GM19463 (cell line): Measurements from ENCODE around the gene TPO.
"Not testable (repeated sequence)": the region's sequence is repeated elsewhere in the genome, so short reads cannot be mapped to it uniquely, and the experiment has no call there.

Experiments
- ATAC-seq: cut with Tn5 transposase; IDR thresholded peaks from one replicate; pipeline ENCODE4 v1.9.1; 2021; ENCODE audit warnings: mild to moderate bottlenecking, moderate library complexity; ENCODE audit not compliant: unreplicated experiment

TPO gene

DNA sequence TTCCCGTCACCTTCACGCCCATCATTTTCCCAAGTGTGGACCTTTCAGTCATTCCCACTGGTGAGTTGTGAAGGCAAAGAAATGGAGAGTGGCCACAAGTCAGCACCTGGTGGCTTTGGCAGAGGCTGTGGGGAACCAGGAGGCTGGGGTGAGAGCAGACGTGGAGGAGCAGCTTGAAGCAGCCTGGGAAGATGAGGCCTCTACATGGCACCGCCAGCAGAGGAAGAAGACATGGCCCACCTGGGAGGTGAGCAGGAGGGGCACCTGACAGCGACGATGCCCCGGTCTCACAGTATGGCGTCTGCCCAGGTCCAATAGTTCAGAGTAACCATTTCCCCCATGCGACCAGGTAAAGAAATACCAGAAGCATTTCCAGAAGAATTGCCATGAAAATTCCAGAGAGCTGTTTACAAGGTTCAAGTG, 69.0 kb downstream of the TPO start:
- no peak for ATAC-seq

DNA sequence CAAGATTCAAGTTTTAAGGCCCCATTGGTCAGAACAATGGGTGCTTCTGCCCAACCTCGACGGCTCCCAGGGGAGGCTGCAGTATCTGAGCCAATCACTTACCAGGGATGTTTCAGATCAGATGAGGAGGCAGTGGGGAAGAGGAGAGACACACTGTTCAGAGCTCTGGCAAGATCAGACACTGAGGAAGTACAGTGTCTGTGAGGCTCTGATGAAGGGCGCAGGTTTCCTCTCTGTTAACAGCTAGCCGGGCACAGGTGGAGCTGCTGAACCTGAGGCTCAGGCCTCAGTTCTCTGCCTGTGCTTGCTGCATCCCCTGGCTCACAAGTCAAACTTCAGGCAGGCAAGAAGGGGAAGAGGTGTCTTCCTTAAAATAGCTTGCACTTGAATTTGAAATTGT, 69.7 kb downstream of the TPO start:
- ATAC-seq, result no peak

DNA sequence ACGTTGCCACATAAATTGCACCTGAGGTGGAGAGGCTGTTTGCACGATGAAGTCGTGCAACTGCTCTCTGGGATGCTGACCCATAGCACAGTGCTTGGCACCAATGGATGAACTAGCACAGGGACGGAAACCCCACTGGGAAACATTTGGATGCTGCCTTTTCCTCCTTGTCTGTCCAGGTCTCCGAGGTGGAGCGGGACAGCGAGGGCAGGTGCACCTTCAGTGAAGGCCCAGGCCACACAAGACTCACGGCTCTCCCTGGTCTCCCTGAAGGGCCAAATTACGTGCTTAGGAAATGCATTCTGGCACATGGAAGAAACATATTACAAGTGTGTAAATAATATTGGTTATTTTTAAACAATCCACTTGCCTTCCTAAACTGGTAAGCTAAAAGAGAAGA, 70.3 kb downstream of the TPO start:
- no peak for ATAC-seq

DNA sequence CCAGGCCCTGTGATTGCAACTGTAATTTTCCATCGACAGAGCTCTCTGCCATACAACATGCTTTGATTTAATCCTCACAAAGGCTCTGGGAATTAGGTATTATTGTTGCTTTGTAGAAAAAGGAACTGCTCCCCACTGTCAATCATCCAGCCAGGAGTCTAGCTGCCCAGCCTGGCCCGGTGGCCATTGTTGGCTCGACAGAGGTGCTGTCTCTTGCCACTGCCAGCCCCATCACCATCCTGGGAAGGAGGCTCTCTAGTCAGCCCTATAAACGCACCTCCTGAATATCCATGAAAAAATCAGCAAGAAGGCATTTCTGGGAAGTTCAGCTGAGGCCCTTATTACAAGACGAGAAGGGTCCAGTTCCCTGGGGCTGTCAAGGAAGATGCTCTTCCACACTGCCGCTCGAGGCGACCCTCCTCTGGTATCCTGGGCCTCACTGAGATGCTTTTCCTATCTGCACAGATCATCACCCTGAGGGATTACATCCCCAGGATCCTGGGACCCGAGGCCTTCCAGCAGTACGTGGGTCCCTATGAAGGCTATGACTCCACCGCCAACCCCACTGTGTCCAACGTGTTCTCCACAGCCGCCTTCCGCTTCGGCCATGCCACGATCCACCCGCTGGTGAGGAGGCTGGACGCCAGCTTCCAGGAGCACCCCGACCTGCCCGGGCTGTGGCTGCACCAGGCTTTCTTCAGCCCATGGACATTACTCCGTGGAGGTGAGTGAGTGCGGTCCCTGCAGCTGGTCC, 71.0 kb downstream of the TPO start:
- ATAC-seq, result no peak

DNA sequence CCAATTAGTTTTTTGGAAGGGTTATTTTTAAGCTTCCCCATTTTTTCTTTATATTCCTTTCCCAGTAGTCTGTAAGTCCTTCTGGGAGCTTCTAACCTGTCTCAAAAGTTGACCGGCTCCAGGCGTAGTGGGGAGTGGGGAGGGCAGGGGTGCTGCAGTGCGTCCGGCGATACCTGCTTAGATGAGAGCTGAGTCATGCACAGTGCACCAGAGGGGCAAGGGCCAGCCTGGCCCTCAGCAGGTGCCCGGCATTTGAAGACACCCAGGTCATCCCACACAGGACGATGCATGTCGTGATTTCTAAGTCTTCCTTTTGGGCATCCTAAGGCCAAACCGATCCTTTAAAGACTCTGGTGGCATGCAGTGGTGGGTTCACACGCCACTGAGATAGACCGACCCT, 73.4 kb downstream of the TPO start:
- ATAC-seq, result no peak

DNA sequence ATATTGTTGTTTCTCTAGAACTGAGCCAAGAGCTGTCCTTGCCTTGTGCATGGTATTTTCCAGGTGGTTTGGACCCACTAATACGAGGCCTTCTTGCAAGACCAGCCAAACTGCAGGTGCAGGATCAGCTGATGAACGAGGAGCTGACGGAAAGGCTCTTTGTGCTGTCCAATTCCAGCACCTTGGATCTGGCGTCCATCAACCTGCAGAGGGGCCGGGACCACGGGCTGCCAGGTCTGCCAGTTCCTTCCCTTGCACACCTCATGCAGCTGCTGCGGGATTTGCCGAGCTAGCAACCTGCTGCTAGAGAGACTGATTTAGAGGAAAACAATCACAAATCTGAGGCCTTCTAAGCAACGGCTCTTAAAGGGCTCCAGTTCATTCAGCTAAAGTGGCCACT, 74.5 kb downstream of the TPO start:
- no peak for ATAC-seq

DNA sequence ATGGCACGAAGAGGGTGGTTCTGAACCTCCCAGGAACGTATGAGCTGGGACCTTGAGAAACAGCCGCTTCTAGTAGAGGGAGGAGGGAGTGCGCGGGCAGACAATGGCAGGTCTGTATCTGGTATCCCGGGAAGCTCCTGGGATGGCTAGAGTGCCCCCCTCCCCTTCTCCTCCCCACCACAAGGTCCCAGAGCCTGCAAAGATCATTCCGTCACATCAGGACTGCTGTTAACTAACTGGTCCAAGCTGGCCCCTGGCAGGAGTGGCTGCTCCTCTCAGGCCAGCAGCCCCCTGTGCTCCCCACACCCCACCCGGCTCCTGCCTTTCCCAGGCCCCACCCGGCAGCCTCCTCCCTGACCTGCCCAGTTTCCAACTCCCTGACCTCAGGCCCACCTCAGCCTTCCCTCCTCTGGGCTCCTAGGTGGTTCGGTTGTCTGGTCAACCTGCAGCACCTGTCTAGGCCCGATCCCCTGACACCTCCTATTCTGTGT, 75.0 kb downstream of the TPO start:
- no peak for ATAC-seq

DNA sequence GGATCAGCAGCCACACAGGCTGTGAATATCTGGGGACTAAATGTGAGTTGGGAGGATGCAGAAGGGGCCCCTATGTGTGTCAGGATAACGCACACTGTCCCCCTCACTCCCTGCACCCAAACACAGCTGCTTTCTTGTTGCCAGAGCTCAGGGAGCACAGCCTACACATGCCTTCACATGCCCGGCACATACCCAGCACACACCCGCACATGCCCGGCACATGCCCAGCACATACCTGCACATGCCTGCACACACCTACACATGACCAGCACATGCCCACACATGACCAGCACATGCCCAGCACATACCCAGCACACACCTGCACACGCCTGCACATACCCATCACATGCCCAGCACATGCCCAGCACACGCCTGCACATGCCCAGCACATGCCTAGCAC, 75.6 kb downstream of the TPO start:
- no peak for ATAC-seq

DNA sequence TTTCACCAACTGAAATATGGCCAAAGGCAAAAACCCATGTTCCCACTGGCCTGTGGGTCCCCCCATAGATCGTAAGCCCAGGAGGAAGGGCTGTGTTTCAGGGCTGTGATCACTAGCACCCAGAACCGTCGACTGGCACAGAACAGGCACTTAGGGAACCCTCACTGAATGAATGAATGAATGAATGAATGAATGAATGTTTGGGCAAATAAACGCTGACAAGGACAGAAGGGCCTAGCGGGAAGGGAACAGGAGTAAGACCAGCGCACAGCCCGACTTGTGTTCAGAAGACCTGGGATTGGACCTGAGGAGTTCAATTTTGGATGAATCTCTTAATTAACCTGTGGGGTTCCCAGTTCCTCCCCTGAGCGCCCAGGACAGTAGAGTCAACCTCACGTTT, 76.2 kb downstream of the TPO start:
- no peak for ATAC-seq

DNA sequence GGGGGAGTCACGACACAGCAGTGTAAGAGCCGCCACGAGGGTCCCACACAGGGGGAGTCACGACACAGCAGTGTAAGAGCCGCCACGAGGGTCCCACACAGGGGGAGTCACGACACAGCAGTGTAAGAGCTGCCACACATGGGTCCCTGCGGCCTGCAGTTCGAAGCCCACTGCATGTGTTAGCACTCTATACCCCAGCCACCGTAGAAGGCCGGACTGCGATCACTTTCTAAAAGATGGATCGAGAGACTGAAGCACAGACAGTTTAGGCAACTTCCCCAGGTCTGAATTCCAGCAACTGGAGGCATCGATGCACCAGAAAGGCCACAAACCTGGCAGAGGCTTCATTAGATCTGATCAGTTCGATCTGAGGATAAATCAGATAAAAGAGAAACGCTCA, 77.1 kb downstream of the TPO start:
- not testable (repeated sequence) for ATAC-seq

DNA sequence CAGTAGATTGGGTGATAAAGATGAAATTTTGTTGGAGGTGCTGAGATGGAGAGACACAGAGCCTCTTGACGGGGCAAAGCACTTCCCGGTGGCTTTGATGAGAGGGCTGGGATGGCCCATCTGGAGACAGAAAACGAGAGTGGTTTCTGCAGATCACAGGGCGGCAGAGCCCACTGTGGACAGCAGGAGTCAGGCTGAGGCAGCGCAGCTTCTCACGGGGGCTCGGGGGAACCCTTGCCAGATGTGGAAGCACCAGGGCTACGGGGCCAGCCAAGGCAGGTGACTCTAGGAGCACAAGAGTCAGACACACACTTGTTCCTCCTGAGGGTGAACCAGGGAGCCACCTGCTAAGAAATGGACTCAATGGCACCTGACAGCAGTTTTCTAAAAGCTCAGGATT, 78.5 kb downstream of the TPO start:
- ATAC-seq, result no peak

DNA sequence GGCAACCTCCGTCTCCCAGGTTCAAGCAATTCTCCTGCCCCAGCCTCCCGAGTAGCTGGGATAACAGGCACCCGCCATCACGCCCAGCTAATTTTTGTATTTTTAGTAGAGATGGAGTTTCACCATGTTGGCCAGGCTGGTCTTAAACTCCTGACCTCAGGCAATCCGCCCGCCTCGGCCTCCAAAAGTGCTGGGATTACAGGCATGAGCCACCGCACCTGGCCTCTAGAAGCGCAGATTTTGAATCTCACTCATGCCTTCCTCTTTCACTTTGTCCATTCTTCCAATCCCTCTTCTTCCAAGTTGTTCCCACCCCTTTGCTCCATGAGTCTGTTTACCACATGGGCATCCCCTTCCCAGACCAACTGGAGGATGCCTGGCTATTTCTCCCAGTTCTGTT, 79.0 kb downstream of the TPO start:
- ATAC-seq, result not testable (repeated sequence)

DNA sequence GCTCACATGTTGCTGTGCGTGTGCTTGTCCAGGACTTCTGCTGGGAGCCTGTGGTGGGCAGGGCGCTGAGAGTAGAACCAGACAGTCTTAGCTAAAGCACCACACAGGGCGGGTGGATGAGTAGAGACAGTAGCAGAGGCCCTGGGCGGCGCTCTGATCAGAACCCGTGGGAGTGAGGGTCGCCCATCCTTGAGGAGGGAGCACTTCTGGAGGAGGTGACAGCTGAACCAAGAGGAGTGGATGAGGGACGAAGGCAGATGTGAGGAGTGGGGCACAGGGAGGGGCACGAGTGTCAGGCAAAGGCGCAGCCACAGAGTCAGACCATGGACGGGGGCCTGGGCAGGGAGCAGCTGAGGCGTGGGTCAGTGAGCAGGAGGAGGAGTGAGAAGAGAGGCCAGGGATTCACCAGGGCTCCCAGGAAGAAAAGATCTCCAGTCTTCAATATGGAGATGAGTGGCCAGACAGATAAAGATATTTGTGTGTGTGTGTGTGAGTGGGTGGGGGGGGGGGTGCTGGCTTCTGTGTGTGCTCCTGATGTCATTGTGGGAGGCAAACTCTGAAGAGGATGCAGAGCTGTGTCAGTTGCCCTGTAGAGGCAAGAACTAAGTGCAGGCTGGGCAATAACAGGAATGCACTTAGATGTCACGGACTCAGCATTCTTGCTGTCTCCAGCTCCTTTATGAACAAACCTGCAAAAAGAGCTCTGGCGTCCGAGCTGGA, 79.6 kb downstream of the TPO start:
- ATAC-seq, result no peak

DNA sequence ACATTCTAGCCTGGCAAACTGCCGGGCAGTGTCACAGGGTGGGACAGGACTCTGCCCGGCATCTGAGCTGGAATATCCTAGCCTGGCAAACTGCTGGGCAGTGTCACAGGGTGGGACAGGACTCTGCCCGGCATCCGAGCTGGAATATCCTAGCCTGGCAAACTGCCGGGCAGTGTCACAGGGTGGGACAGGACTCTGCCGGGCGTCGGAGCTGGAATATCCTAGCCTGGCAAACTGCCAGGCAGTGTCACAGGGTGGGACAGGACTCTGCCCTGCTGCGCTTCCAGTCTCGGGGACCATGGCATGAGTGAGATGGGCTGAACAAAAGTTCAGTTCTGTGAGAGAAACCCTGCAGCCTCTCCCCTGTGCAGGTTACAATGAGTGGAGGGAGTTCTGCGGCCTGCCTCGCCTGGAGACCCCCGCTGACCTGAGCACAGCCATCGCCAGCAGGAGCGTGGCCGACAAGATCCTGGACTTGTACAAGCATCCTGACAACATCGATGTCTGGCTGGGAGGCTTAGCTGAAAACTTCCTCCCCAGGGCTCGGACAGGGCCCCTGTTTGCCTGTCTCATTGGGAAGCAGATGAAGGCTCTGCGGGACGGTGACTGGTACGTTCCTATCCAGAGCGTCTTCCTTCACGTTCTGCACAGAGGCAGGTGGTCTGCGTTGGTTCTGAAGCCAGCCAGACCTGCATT, 80.3 kb downstream of the TPO start:
- no peak for ATAC-seq

DNA sequence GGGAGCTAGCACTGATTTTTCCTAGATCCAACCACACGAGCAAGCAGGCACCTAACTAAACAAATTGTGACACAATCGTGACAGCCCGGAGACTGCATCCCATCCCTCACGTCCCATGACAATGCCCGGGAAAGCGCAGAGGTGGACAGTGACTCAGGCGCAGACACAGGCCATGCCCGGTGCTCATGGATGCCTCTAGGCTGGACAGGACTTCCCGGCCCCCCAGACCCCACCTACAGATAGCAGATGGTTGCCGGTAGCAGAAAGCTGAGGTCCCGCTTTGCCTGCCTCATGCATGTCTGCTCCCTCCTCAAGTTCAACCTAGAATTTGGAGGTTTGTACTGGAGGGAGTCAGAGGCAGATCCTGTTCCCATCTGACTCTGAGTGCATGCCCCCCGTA, 81.0 kb downstream of the TPO start:
- ATAC-seq, result no peak

DNA sequence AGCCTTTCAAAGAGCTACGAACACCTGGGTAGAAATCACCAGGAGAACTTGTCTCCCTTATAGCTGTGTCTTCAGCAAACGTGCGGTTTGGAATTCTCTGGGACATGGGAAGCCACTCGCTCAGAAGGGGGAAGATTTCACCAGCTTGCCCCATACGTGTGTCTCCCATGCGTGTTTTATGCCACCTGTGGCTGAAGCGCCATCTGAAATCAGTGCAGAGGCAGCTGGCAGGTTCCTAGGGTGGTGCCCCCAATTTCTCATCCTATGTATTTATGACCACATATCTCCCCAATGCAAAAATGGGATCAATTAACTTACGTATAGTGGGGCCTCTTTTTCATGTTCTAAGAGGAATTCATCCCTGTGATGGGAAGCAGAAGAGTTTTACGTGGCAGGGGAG, 81.6 kb downstream of the TPO start:
- no peak for ATAC-seq

DNA sequence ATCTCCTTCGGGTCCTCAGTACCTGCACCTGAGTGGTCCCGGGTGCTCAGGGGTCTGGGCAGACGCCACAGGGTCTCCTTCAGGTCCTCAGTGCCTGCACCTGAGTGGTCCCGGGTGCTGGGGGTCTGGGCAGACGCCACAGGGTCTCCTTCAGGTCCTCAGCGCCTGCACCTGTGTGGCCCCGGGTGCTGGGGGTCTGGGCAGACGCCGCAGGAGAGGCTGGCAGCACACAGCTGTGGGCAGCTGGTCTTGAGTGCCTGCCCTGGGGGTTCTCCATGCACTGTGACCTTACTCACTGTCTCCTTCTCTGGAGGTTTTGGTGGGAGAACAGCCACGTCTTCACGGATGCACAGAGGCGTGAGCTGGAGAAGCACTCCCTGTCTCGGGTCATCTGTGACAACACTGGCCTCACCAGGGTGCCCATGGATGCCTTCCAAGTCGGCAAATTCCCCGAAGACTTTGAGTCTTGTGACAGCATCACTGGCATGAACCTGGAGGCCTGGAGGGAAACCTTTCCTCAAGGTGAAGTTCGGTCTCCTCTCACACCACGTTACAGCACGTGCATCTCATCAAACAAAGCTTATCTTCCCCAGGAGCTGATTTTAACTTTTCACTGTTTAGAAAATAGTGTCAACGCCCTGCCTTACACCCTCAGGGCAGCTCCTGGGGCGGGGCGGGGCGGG, 82.6 kb downstream of the TPO start:
- ATAC-seq, result no peak

DNA sequence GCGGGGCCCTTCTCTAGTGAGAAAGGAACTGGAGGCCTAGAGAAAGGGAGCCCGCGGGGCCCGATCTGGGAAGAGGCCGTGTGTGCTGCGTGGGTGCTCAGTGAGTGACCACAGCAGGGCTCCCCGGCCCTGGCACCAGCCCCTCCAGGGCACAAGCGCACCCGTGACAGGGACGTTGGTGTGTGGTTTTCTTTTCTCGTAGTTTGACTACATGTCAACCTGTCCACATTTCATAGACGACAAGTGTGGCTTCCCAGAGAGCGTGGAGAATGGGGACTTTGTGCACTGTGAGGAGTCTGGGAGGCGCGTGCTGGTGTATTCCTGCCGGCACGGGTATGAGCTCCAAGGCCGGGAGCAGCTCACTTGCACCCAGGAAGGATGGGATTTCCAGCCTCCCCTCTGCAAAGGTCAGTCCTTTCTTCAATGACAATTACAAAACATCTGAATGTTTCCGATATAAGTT, 83.1 kb downstream of the TPO start:
- no peak for ATAC-seq

DNA sequence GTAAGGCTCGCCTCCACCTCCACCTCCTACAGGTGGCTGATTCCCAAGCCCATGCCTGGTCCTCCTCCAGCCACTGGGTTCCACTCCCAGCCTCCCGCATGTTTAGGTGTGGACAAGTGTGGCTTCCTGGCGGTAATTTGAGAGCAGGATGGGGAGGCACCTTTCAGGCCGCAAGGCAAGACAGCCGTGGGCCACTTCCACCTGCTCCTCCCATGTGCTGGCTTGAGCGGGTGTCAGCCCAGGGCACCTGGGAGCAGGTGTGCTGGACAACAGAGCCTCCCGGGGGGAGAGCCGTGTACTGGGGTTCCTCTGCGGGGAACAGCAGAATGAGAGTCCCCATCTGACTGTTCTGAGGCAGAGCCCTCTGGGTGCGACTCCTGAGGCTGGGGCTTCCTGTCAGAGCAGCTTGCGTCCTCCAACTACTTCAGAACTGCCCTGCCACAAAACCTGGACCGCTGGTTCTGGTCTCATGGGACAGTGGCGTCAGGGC, 83.9 kb downstream of the TPO start:
- ATAC-seq, result no peak

DNA sequence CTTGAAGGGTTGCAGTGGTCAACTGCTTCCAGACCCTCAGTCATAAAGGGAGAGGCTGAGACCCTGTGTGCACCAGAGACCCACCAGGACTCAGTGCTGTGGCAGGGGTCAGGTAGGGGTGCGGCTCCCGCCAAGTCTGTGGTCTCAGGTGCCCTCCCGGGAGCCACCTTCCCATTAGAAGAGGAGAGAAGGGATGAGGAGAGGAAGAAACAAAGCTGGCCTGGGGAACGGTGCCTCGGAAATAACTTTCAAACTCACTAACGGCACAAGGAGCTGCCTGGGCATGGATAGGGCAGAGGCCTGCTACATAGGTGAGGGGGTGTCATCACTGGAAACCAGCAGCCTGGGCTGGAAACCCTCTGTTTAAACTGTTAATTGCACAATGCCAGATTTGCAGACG, 84.9 kb downstream of the TPO start:
- no peak for ATAC-seq
